Gastroesophageal sphincter (tissue), 4 donors: Measurements from ENCODE around the gene TEX29. TPM values are rescaled to one million over a fixed set of nuclear protein-coding genes. Genes with fewer than 3 reads are reported as not detected.

Experiments used
- ATAC-seq: fragments of 150-250 bp; one replicate; pipeline ENCODE4 v1.9.1; 2016; ENCODE audit warnings: mild to moderate bottlenecking, moderate library complexity
- H3K27ac ChIP-seq, 4 donors: fragments of 200-600 bp; sonication (generic) in 3 of 4; 1 replicate in 3 of 4; 2 replicates in 1 of 4; pipeline ENCODE4 v1.5.1; 2016 to 2019
- H3K27me3 ChIP-seq: fragments of 200-600 bp; sonication (generic); one replicate; pipeline ENCODE4 v1.5.1; 2019
- H3K36me3 ChIP-seq, 2 donors: fragments of 200-600 bp; sonication (generic); one replicate each; pipeline ENCODE4 v1.5.1; 2019; ENCODE audit warnings: control low read depth in 1 of 2
- H3K4me1 ChIP-seq, 3 donors: fragments of 200-600 bp; sonication (generic); 1 replicate in 2 of 3; 2 replicates in 1 of 3; pipeline ENCODE4 v1.5.1; 2016 to 2019; ENCODE audit warnings: control low read depth in 2 of 3
- H3K4me3 ChIP-seq, 2 donors: fragments of 200-600 bp; sonication (generic); one replicate each; pipeline ENCODE4 v1.5.1; 2019; ENCODE audit warnings: mild to moderate bottlenecking in 1 of 2, moderate library complexity in 1 of 2
- H3K9me3 ChIP-seq, 3 donors: fragments of 200-600 bp; sonication (generic); one replicate each; pipeline ENCODE4 v1.5.1; 2017 to 2019; ENCODE audit warnings: control low read depth in 2 of 3
- CTCF ChIP-seq, 4 experiments: fragments of 200-600 bp in 2 of 4; fragments of 450-650 bp in 2 of 4; sonication (generic) in 1 of 4; IDR thresholded peaks; one replicate each; pipeline ENCODE4 v1.5.1; 2017 to 2019; ENCODE audit warnings: antibody characterized with exemption in 4 of 4, mild to moderate bottlenecking in 2 of 4, moderate library complexity in 2 of 4
- EP300 ChIP-seq: sonication (generic); formaldehyde crosslinking; IDR thresholded peaks from one replicate; pipeline ENCODE4 v1.6.1; 2017; ENCODE audit warnings: antibody characterized with exemption, mild to moderate bottlenecking
- POLR2A ChIP-seq, 2 donors: fragments of 450-650 bp; IDR thresholded peaks; one replicate each; pipeline ENCODE4 v1.6.1; 2017; ENCODE audit warnings: antibody characterized with exemption in 2 of 2, mild to moderate bottlenecking in 2 of 2, moderate library complexity in 1 of 2
- POLR2AphosphoS5 ChIP-seq: sonication (generic); formaldehyde crosslinking; IDR thresholded peaks from one replicate; pipeline ENCODE4 v1.6.1; 2017; ENCODE audit warnings: antibody characterized with exemption
- WGBS, 2 donors: methylation state at CpG; one replicate each; pipeline ENCODE4 v1.1.5; 2018; ENCODE audit warnings: low coverage in 1 of 2; 5-methylcytosine and 5-hydroxymethylcytosine counted together
- total RNA-seq, 4 donors: library from RNA; depleted of rRNA; stranded (reverse); fragments of >200 nt; gene quantifications; one replicate each; pipeline ENCODE4 v1.1.0, GENCODE V29; 2016

Gene TEX29
- total RNA-seq, 4 donors from 2014 or later: 1.9 TPM; not detected in 3

GRCh38 chr13:111359930-111360329, 39.5 kb downstream of the TEX29 start:
- H3K9me3 ChIP-seq: no peaks in the 10 kb centered on the region
- H3K4me1 ChIP-seq: no peaks in the 10 kb centered on the region
- H3K4me3 ChIP-seq: no peak overlapping the region
- no peaks in the 10 kb centered on the region for H3K36me3 ChIP-seq
- no peak for ATAC-seq
- TF ChIP-seq EP300: no peak
- TF ChIP-seq CTCF (IDR thresholded peaks at IDR 0.05): no peak
- TF ChIP-seq POLR2AphosphoS5: no peak
- H3K27ac ChIP-seq: no peak overlapping the region
- 33 to 71% methylated on average over 1 of the region's 7 CpGs for WGBS, 2 donors
- H3K27me3 ChIP-seq: peaks cover 36% of the 10 kb centered on the region

GRCh38 chr13:111360452-111360851, 40.0 kb downstream of the TEX29 start:
- no peak for TF ChIP-seq CTCF (IDR thresholded peaks at IDR 0.05)
- TF ChIP-seq POLR2AphosphoS5: no peak
- TF ChIP-seq EP300: no peak
- WGBS, 2 donors: 76 to 83% methylated on average over 9 of the region's 9 CpGs

GRCh38 chr13:111361046-111361872, 40.8 kb downstream of the TEX29 start:
- ATAC-seq: no peak
- TF ChIP-seq CTCF (IDR thresholded peaks at IDR 0.05): no peak
- no peak for TF ChIP-seq POLR2AphosphoS5
- no peak for TF ChIP-seq POLR2A (IDR thresholded peaks at IDR 0.05)
- no peak for TF ChIP-seq EP300
- Histone ChIP-seq H3K4me1 (no peaks in the 10 kb centered on the region), H3K27me3 (peaks cover 46% of the 10 kb centered on the region), H3K4me3 (no peak overlapping the region), H3K36me3 (no peaks in the 10 kb centered on the region), H3K9me3 (no peaks in the 10 kb centered on the region), H3K27ac (no peak overlapping the region)
- 60 to 78% methylated on average over 3 to 16 of the region's 20 CpGs for WGBS, 2 donors

More at GRCh38 chr13:111360452-111360851, 40.0 kb downstream of the TEX29 start:
- Histone ChIP-seq H3K4me3 (no peak overlapping the region), H3K36me3 (no peaks in the 10 kb centered on the region), H3K4me1 (no peaks in the 10 kb centered on the region), H3K9me3 (no peaks in the 10 kb centered on the region), H3K27me3 (peaks cover 41% of the 10 kb centered on the region), H3K27ac (no peak overlapping the region)
- no peak for ATAC-seq

DNA sequence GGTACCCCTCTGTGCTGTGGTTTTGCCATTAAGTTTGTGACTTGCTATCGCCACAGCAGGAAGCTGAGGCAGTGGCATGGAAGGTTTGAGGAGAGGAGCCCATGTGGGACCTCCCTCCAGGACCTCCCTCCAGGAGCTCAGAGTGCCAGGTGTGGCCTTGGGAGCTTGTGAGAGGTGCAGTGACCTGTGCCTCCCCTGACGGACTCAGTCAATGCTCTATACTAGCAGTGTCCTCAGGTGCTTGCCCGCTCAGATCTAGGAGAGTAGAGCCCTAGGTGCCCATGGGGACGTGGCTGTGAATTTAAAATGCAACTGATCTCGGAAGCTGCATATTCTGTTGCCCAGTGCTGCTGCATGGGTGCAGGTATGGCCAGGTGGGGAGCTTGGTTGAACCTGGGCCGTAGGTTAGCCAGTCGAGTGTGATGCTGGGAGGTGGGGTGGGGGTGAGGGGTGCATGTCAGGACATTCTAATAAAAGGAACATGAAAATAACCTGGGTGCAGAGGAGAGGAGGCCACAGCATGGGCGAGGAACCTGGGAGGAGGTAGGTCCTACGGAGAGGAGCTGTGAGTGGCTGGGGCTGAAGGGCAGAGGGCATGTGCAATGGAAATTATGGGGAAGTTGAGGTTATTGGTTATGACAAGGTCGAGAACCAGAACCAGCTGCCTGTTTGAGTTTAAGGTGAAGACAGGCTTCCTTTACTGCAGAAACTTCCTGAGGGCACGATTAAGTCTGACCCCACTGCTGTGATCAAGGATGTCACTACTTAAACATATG, 41.6 kb downstream of the TEX29 start:
- Histone ChIP-seq H3K9me3 (no peaks in the 10 kb centered on the region), H3K4me1 (no peaks in the 10 kb centered on the region), H3K27ac (no peak overlapping the region), H3K27me3 (peaks cover 46% of the 10 kb centered on the region), H3K4me3 (no peak overlapping the region), H3K36me3 (no peaks in the 10 kb centered on the region)
- 67 to 81% methylated on average over 6 to 7 of the region's 11 CpGs for WGBS, 2 donors
- no peak for ATAC-seq
- TF ChIP-seq POLR2A (IDR thresholded peaks at IDR 0.05): no peak
- no peak for TF ChIP-seq POLR2AphosphoS5
- TF ChIP-seq EP300: no peak
- TF ChIP-seq CTCF (IDR thresholded peaks at IDR 0.05): no peak
